HCT116 (cell line): ENCODE results near the gene SMARCA4. TPM values are rescaled to one million over a fixed set of nuclear protein-coding genes. Genes with fewer than 3 reads are reported as not detected.

Source experiments
- ATAC-seq: fragments of 200-7000 bp; cut with Tn5 transposase; 2 replicates; pipeline ENCODE4 v1.9.1; 2020; ENCODE audit warnings: mild to moderate bottlenecking, moderate library complexity
- BruUV-seq: library from RNA; stranded (reverse); fragments of 400-500 nt; replicated peaks from 2 replicates; lab custom pipeline; 2021; lab: Mats Ljungman, UMichigan
- CTCF ChIA-PET: fragments of 300-600 bp; sonication (Branson Sonifier 250); formaldehyde crosslinking; loops from one replicate; lab custom pipeline; 2021; ENCODE audit warnings: antibody characterized with exemption; lab: Charles Lee
- POLR2A ChIA-PET: fragments of 300-600, 350-600 bp; sonication (Branson Sonifier 250); formaldehyde crosslinking; loops from one replicate; lab custom pipeline; 2021; ENCODE audit warnings: antibody characterized with exemption; lab: Charles Lee
- RAD21 ChIA-PET, 2 experiments: fragments of 300-600 bp; sonication (Branson Sonifier 250); formaldehyde crosslinking; loops; one replicate each; lab custom pipeline; 2023; ENCODE audit warnings: low total read pairs in 2 of 2; ENCODE audit not compliant: uncharacterized antibody in 2 of 2, unreplicated experiment in 2 of 2, low non-redundant PET in 1 of 2; lab: Charles Lee
- DNase-seq: peaks from one replicate; pipeline ENCODE4 v3.0.0-alpha.2; 2010; ENCODE audit warnings: low read depth, low spot score
- H2AFZ ChIP-seq: fragments of 200-600 bp; shearing (Covaris generic), sonication (generic); 2 replicates; pipeline ENCODE4 v1.6.1; 2017; ENCODE audit warnings: low read depth, mixed run types, mixed read lengths, antibody characterized with exemption, low read length; ENCODE audit not compliant: poor library complexity, severe bottlenecking
- H3K27ac ChIP-seq: 2 replicates; pipeline ENCODE4 v1.5.1; 2012; ENCODE audit warnings: low read depth, low read length
- H3K27me3 ChIP-seq: fragments of 200-600 bp; sonication (generic); 2 replicates; pipeline ENCODE4 v1.6.1; 2016; ENCODE audit warnings: mixed run types, low read length, mixed read lengths; ENCODE audit not compliant: insufficient read depth
- H3K36me3 ChIP-seq, 2 experiments: fragments of 200-500 bp in 1 of 2; fragments of 200-600 bp in 1 of 2; sonication (Bioruptor generic) in 1 of 2; sonication (generic) in 1 of 2; 2 replicates each; pipeline versions ENCODE4 v1.5.1 to v1.6.1; 2014 to 2016; ENCODE audit warnings: low read length in 2 of 2, inconsistent platforms in 1 of 2, mixed read lengths in 1 of 2, mixed run types in 1 of 2; ENCODE audit not compliant: insufficient read depth in 2 of 2, control insufficient read depth in 1 of 2
- H3K4me1 ChIP-seq, 2 experiments: fragments of 200-600 bp in 1 of 2; sonication (generic) in 1 of 2; 2 replicates each; pipeline versions ENCODE4 v1.5.1 to v1.6.1; 2012 to 2017; ENCODE audit warnings: low read length in 2 of 2, inconsistent platforms in 1 of 2, mild to moderate bottlenecking in 1 of 2, mixed read lengths in 1 of 2, mixed run types in 1 of 2, moderate library complexity in 1 of 2; ENCODE audit not compliant: insufficient read depth in 2 of 2, control insufficient read depth in 1 of 2
- H3K4me2 ChIP-seq: fragments of 200-600 bp; sonication (generic); 2 replicates; pipeline ENCODE4 v1.6.1; 2017; ENCODE audit warnings: mixed run types, low read length, mixed read lengths
- H3K4me3 ChIP-seq, 2 experiments: fragments of 200-600 bp in 1 of 2; sonication (generic) in 1 of 2; replicated peaks in 1 of 2; 2 replicates each; pipeline ENCODE4 v1.5.1; 2011 to 2016; ENCODE audit warnings: low read length in 2 of 2, control low read depth in 1 of 2, low read depth in 1 of 2, mild to moderate bottlenecking in 1 of 2, mixed read lengths in 1 of 2, mixed run types in 1 of 2
- H3K79me2 ChIP-seq: fragments of 200-600 bp; sonication (generic); 2 replicates; pipeline ENCODE4 v1.6.1; 2017; ENCODE audit warnings: mild to moderate bottlenecking, mixed run types, low read length, moderate library complexity, mixed read lengths; ENCODE audit not compliant: insufficient read depth
- H3K9ac ChIP-seq: fragments of 200-600 bp; sonication (generic); 2 replicates; pipeline ENCODE4 v1.6.1; 2016; ENCODE audit warnings: low read length, mixed read lengths
- H3K9me2 ChIP-seq: fragments of 200-600 bp; sonication (generic), shearing (Covaris generic); 2 replicates; pipeline ENCODE4 v1.6.1; 2017; ENCODE audit warnings: mixed run types, mild to moderate bottlenecking, moderate library complexity; ENCODE audit not compliant: insufficient read depth
- H3K9me3 ChIP-seq, 2 experiments: fragments of 200-500 bp in 1 of 2; fragments of 200-600 bp in 1 of 2; sonication (Bioruptor generic) in 1 of 2; sonication (generic) in 1 of 2; 2 replicates each; pipeline ENCODE4 v1.6.1; 2014 to 2017; ENCODE audit warnings: low read length in 2 of 2, mixed read lengths in 2 of 2, inconsistent platforms in 1 of 2, low read depth in 1 of 2, mild to moderate bottlenecking in 1 of 2, mixed run types in 1 of 2, moderate library complexity in 1 of 2; ENCODE audit not compliant: control insufficient read depth in 1 of 2, insufficient read depth in 1 of 2
- H4K20me1 ChIP-seq: fragments of 200-600 bp; sonication (generic), shearing (Covaris generic); 2 replicates; pipeline ENCODE4 v1.6.1; 2017; ENCODE audit warnings: mixed run types, mild to moderate bottlenecking, moderate library complexity; ENCODE audit not compliant: insufficient read depth
- ATF3 ChIP-seq: IDR thresholded peaks from 2 replicates; pipeline ENCODE4 v1.6.1; 2012
- CBX3 ChIP-seq: IDR thresholded peaks from 2 replicates; pipeline ENCODE4 v1.6.1; 2012; ENCODE audit warnings: low read depth
- CEBPB ChIP-seq: IDR thresholded peaks from 2 replicates; pipeline ENCODE4 v1.6.1; 2012; ENCODE audit warnings: low read depth
- CTCF ChIP-seq, 3 experiments: fragments of 200-600 bp in 1 of 3; sonication (generic) in 1 of 3; IDR thresholded peaks in 2 of 3; conservative IDR thresholded peaks in 1 of 3; 2 replicates each; pipeline ENCODE4 v1.5.1; 2012 to 2017; ENCODE audit warnings: low read depth in 2 of 3, low read length in 2 of 3, antibody characterized with exemption in 1 of 3, borderline replicate concordance in 1 of 3, control low read depth in 1 of 3, mild to moderate bottlenecking in 1 of 3, mixed read lengths in 1 of 3, mixed run types in 1 of 3, moderate library complexity in 1 of 3; ENCODE audit not compliant: insufficient read depth in 1 of 3
- EGR1 ChIP-seq: IDR thresholded peaks from 2 replicates; pipeline ENCODE4 v1.6.1; 2012; ENCODE audit warnings: low read depth
- EZH2phosphoT487 ChIP-seq: fragments of 200-600 bp; IDR thresholded peaks from 2 replicates; pipeline ENCODE4 v1.6.1; 2018; ENCODE audit warnings: antibody characterized with exemption, borderline replicate concordance
- FOSL1 ChIP-seq: IDR thresholded peaks from 2 replicates; pipeline ENCODE4 v1.6.1; 2012; ENCODE audit warnings: low read depth
- JUND ChIP-seq: IDR thresholded peaks from 2 replicates; pipeline ENCODE4 v1.6.1; 2012
- MAX ChIP-seq: IDR thresholded peaks from 2 replicates; pipeline ENCODE4 v1.6.1; 2012
- POLR2AphosphoS5 ChIP-seq: IDR thresholded peaks from 2 replicates; pipeline ENCODE4 v1.6.1; 2011; ENCODE audit warnings: mild to moderate bottlenecking, low read depth, low read length, moderate library complexity
- REST ChIP-seq: IDR thresholded peaks from 2 replicates; pipeline ENCODE4 v1.6.1; 2012; ENCODE audit warnings: low read depth
- SIN3A ChIP-seq: IDR thresholded peaks from 2 replicates; pipeline ENCODE4 v1.6.1; 2012; ENCODE audit warnings: low read depth
- SRF ChIP-seq: IDR thresholded peaks from 2 replicates; pipeline ENCODE4 v1.6.1; 2012; ENCODE audit warnings: low read depth
- TCF7L2 ChIP-seq: IDR thresholded peaks from 2 replicates; pipeline ENCODE4 v1.7.0; 2011; ENCODE audit warnings: borderline replicate concordance, inconsistent platforms; ENCODE audit not compliant: insufficient read depth, insufficient read length; ENCODE audit errors: extremely low read depth
- YY1 ChIP-seq: IDR thresholded peaks from 2 replicates; pipeline ENCODE4 v1.6.1; 2011; ENCODE audit warnings: low read length, low read depth, moderate library complexity, mild to moderate bottlenecking; ENCODE audit not compliant: insufficient replicate concordance; ENCODE audit errors: extremely low read depth
- ZBTB33 ChIP-seq: IDR thresholded peaks from 2 replicates; pipeline ENCODE4 v1.6.1; 2011; ENCODE audit warnings: mild to moderate bottlenecking, low read length, moderate library complexity; ENCODE audit not compliant: insufficient replicate concordance; ENCODE audit errors: extremely low read depth
- ZFX ChIP-seq: fragments of 450-650 bp; IDR thresholded peaks from 2 replicates; pipeline ENCODE4 v1.6.1; 2017
- ZNF274 ChIP-seq: fragments of 200-500 bp; sonication (Bioruptor generic); IDR thresholded peaks from 2 replicates; pipeline ENCODE4 v1.6.1; 2014; ENCODE audit warnings: mild to moderate bottlenecking, low read depth, low read length, inconsistent platforms
- intact Hi-C: fragments of 100-400 bp; cut with micrococcal nuclease; formaldehyde crosslinking; loops from 2 replicates; pipeline ENCODE4 v1.10.0; 2022
- total RNA-seq: library from RNA; stranded (reverse); gene quantifications from one replicate; pipeline ENCODE4 v1.2.1, GENCODE V29; 2021; ENCODE audit not compliant: unreplicated experiment

Gene SMARCA4
- total RNA-seq, 1 experiment from 2014 or later = 116 TPM

- CTCF ChIA-PET = no interaction called here
Measured at GRCh38 chr19:10975374-10976130, 14.7 kb downstream of the SMARCA4 start.

More at GRCh38 chr19:10975374-10976130, 14.7 kb downstream of the SMARCA4 start:
- Histone ChIP-seq H3K79me2 (peaks cover 97% of the 10 kb centered on the region), H3K4me1 (peaks cover 17 to 25% of the 10 kb centered on the region in 2 experiments), H2AFZ (no peak overlapping the region), H4K20me1 (peaks cover 3% of the 10 kb centered on the region; the same call in 1 of the 2 replicates), H3K4me3 (no peak overlapping the region), H3K4me2 (no peak overlapping the region), H3K36me3 (peaks cover 0 to 4% of the 10 kb centered on the region in 2 experiments; a peak in 1 of 4 replicates), H3K27me3 (no peaks in the 10 kb centered on the region), H3K9me3 (no peaks in the 10 kb centered on the region), H3K9ac (no peak overlapping the region), H3K27ac (no peak overlapping the region), H3K9me2 (no peaks in the 10 kb centered on the region)
- DNase-seq (no peak), ATAC-seq (no peak)
- intact Hi-C loops = no loop called here
- ChIA-PET RAD21 (no interaction called here), POLR2A (no interaction called here)
- no peak for TF ChIP-seq ATF3
- TF ChIP-seq ZNF274 = no peak
- no peak for TF ChIP-seq POLR2AphosphoS5
- no peak for TF ChIP-seq CBX3
- no peak for TF ChIP-seq YY1
- TF ChIP-seq MAX = no peak
- no peak for TF ChIP-seq ZBTB33
- TF ChIP-seq SRF = no peak
- no peak for TF ChIP-seq TCF7L2
- no peak for TF ChIP-seq EGR1
- TF ChIP-seq ZFX = no peak
- TF ChIP-seq CTCF (IDR thresholded peaks at IDR 0.05 in 2 of 3, conservative IDR thresholded peaks at IDR 0.05 in 1 of 3; ENCODE audit: borderline replicate concordance in 1 of 3, insufficient read depth in 1 of 3, low read depth in 2 of 3, low read length in 2 of 3) = no peak
- TF ChIP-seq REST = no peak
- TF ChIP-seq CEBPB = no peak
- TF ChIP-seq EZH2phosphoT487 = no peak
- no peak for TF ChIP-seq FOSL1
- TF ChIP-seq JUND = no peak
- TF ChIP-seq SIN3A = no peak
- BruUV-seq = no TSS peak
